ENCODE data around the gene CIAO3. TPM values are rescaled to one million over a fixed set of nuclear protein-coding genes. Genes with fewer than 3 reads are reported as not detected.
A peak's percentile ranks its signal among the peaks of the same experiment; 100 is the strongest.

Gene CIAO3
- polyA plus RNA-seq, 3 donors, result 8.6 to 41.1 (median 11.8) TPM

- Histone ChIP-seq H4K20me1 (ENCODE audit: insufficient read depth, low read length) (peaks cover 25% of the 10 kb centered on the region), H3K9ac (ENCODE audit: insufficient read depth, low read length, poor library complexity, severe bottlenecking) (no peak overlapping the region), H3K27ac (ENCODE audit: low read depth in 1 of 2, low read length in 2 of 2) (no peak overlapping the region), H3K4me2 (replicated peaks; ENCODE audit: extremely low read depth, low read length, poor library complexity, severe bottlenecking) (no peak overlapping the region), H3K36me3 (replicated peaks in 1 of 2; ENCODE audit: control insufficient read depth in 1 of 2, insufficient read depth in 2 of 2, low read length in 2 of 2) (peaks cover 16 to 21% of the 10 kb centered on the region in 2 donors), H3K27me3 (ENCODE audit: control insufficient read depth in 2 of 2, insufficient read depth in 2 of 2, low read length in 2 of 2) (peaks cover 0 to 7% of the 10 kb centered on the region in 2 donors), H3K4me3 (replicated peaks in 1 of 3; ENCODE audit: low read depth in 2 of 3, low read length in 3 of 3) (no peak overlapping the region), H3K9me3 (replicated peaks in 1 of 2; ENCODE audit: control insufficient read depth in 1 of 2, insufficient read depth in 1 of 2, low read length in 2 of 2) (no peaks in the 10 kb centered on the region), H3K79me2 (ENCODE audit: insufficient read depth, low read length) (peaks cover 20% of the 10 kb centered on the region), H2AFZ (ENCODE audit: insufficient read depth, low read depth, low read length, poor library complexity, severe bottlenecking) (no peak overlapping the region), H3K4me1 (ENCODE audit: control insufficient read depth in 1 of 2, insufficient read depth in 2 of 2, low read length in 2 of 2) (peaks cover 40 to 59% of the 10 kb centered on the region in 2 donors)
- DNase-seq, result no peak
- Mint-ChIP-seq H3K4me3 (no peak overlapping the region), H3K4me1 (peaks cover 29% of the 10 kb centered on the region), H3K36me3 (peaks cover 28 to 36% of the 10 kb centered on the region in 2 donors), H3K27me3 (ENCODE audit: low read depth in 3 of 3) (peaks cover 9 to 11% (median 10%) of the 10 kb centered on the region in 3 donors), H3K9me3 (peaks cover 0 to 9% (median 2%) of the 10 kb centered on the region in 7 donors), H3K27ac (peak overlapping the region in 3 of 7 donors; percentile 5 to 58 (median 44))
- intact Hi-C loops (cut with micrococcal nuclease), result no loop called here
- TF ChIP-seq CTCF (IDR thresholded peaks at IDR 0.05), result no peak
- 97% methylated on average over 46 of the region's 51 CpGs for WGBS (ENCODE audit: insufficient coverage)
Observed at GRCh38 chr16:686459-687260, 54.1 kb downstream of the CIAO3 start.

GRCh38 chr16:685967-686366, 54.8 kb downstream of the CIAO3 start:
- Mint-ChIP-seq H3K9me3 (peaks cover 0 to 5% (median 0%) of the 10 kb centered on the region in 7 donors), H3K4me1 (peaks cover 36% of the 10 kb centered on the region), H3K27me3 (ENCODE audit: low read depth in 3 of 3) (peaks cover 2 to 4% (median 3%) of the 10 kb centered on the region in 3 donors), H3K4me3 (no peak overlapping the region), H3K27ac (peak overlapping the region in 3 of 7 donors; percentile 5 to 52 (median 44)), H3K36me3 (peaks cover 27 to 39% of the 10 kb centered on the region in 2 donors)
- no peak overlapping the region for H3K4me2 ChIP-seq (replicated peaks; ENCODE audit: extremely low read depth, low read length, poor library complexity, severe bottlenecking)
- peaks cover 47 to 66% of the 10 kb centered on the region in 2 donors for H3K4me1 ChIP-seq (ENCODE audit: control insufficient read depth in 1 of 2, insufficient read depth in 2 of 2, low read length in 2 of 2)
- intact Hi-C loops (cut with micrococcal nuclease), result no loop called here
- peaks cover 0 to 1% of the 10 kb centered on the region in 2 donors for H3K27me3 ChIP-seq (ENCODE audit: control insufficient read depth in 2 of 2, insufficient read depth in 2 of 2, low read length in 2 of 2)
- H3K9me3 ChIP-seq (replicated peaks in 1 of 2; ENCODE audit: control insufficient read depth in 1 of 2, insufficient read depth in 1 of 2, low read length in 2 of 2), result no peaks in the 10 kb centered on the region
- H3K27ac ChIP-seq (ENCODE audit: low read depth in 1 of 2, low read length in 2 of 2), result no peak overlapping the region
- peaks cover 27% of the 10 kb centered on the region for H3K79me2 ChIP-seq (ENCODE audit: insufficient read depth, low read length)
- peak; percentile 35 to 52 (median 37) for DNase-seq
- peaks cover 20 to 21% of the 10 kb centered on the region in 2 donors for H3K36me3 ChIP-seq (replicated peaks in 1 of 2; ENCODE audit: control insufficient read depth in 1 of 2, insufficient read depth in 2 of 2, low read length in 2 of 2)
- WGBS (ENCODE audit: insufficient coverage), result 72% methylated on average over 10 of the region's 10 CpGs
- TF ChIP-seq CTCF (IDR thresholded peaks at IDR 0.05), result no peak
- H3K9ac ChIP-seq (ENCODE audit: insufficient read depth, low read length, poor library complexity, severe bottlenecking), result no peak overlapping the region
- H2AFZ ChIP-seq (ENCODE audit: insufficient read depth, low read depth, low read length, poor library complexity, severe bottlenecking), result no peak overlapping the region
- H4K20me1 ChIP-seq (ENCODE audit: insufficient read depth, low read length), result peaks cover 32% of the 10 kb centered on the region
- H3K4me3 ChIP-seq (replicated peaks in 1 of 3; ENCODE audit: low read depth in 2 of 3, low read length in 3 of 3), result no peak overlapping the region

Data from CD14-positive monocyte (primary cell).